ENCODE measurements around the gene GALNT1. TPM values are rescaled to one million over a fixed set of nuclear protein-coding genes. Genes with fewer than 3 reads are reported as not detected.

The GALNT1 gene
- total and polyA plus RNA-seq, 10 of the 15 experiments (the other 5 are each of a cell fraction or from before 2014, with no cell fraction given), result 8.0 to 53.7 (median 29.9) TPM

DNA sequence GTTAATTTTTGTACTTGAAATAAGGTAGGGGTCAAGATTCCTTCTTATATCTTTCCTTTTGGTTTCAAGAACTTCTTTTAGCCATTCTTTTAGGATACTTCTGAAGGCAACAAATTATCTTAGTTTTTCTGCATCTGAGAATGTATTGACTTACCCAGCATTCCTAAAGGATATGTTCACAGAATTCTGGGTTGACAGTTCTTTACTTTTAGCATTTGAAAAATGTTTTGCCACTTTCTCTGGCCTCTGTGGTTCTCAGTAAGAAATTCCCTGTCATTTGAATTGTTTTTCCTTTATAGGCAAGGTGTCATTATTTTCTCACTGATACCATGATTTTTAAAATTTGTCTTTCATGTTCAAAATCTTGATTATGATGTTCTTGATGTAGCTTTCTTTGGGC is 162.4 kb downstream of the GALNT1 start:
- intact Hi-C loops (cut with micrococcal nuclease; ENCODE audit: unreplicated experiment) (no loop called here), in situ Hi-C loops (cut with MboI) (no loop called here)
- ChIA-PET POLR2A (no interaction called here), CTCF (interaction anchor here (0.6 kb wide), 1 partner anchor 16 kb away, joined by 3 read pairs; no protein-coding TSS in a partner anchor), RAD21 (ENCODE audit: unreplicated experiment) (interaction anchor here (0.7 kb wide), 1 partner anchor 540 kb away, joined by 4 read pairs; no protein-coding TSS in a partner anchor), SMC1A (ENCODE audit: uncharacterized antibody, unreplicated experiment) (interaction anchor here (1.6 kb wide), 2 partner anchors 321 to 335 kb away, joined by 3 to 4 read pairs; no protein-coding TSS in a partner anchor)
- H2AFZ ChIP-seq (ENCODE audit: control insufficient read depth, low read depth, low read length), result no peak overlapping the region
- no peaks in the 10 kb centered on the region for H3K36me3 ChIP-seq (ENCODE audit: control insufficient read depth in 2 of 2, insufficient read depth in 2 of 2, low read length in 1 of 2)
- no peak overlapping the region for H3K27ac ChIP-seq (ENCODE audit: control insufficient read depth, insufficient read depth)
- no peak overlapping the region for H3K4me3 ChIP-seq
- no peaks in the 10 kb centered on the region for H3K4me1 ChIP-seq (ENCODE audit: control insufficient read depth, insufficient read depth, low read length)
- no peaks in the 10 kb centered on the region; the same call in 2 of the 3 replicates for H3K9me3 ChIP-seq (replicated peaks; ENCODE audit: control insufficient read depth, insufficient read depth, low read length)
- H3K4me2 ChIP-seq (ENCODE audit: control insufficient read depth, insufficient read depth), result no peak overlapping the region
- ATAC-seq (no peak), FAIRE-seq (no peak), DNase-seq (ENCODE audit: low read depth, low spot score) (no peak)
- no TSS peak for BruUV-seq (replicated peaks)
- H4K20me1 ChIP-seq (ENCODE audit: control insufficient read depth, insufficient read depth), result no peaks in the 10 kb centered on the region
- H3K9ac ChIP-seq (ENCODE audit: control insufficient read depth, insufficient read depth, low read length), result no peak overlapping the region
- H3K79me2 ChIP-seq (ENCODE audit: control insufficient read depth, insufficient read depth, low read length), result no peaks in the 10 kb centered on the region
- no peaks in the 10 kb centered on the region for H3K27me3 ChIP-seq (replicated peaks in 1 of 2; ENCODE audit: control insufficient read depth in 2 of 2, insufficient read depth in 2 of 2, low read length in 1 of 2)
- TF ChIP-seq MYC (IDR thresholded peaks at IDR 0.05; ENCODE audit: insufficient read depth, insufficient read length, insufficient replicate concordance, low read length, severe bottlenecking) (no peak), RCOR1 (conservative IDR thresholded peaks at IDR 0.05; ENCODE audit: low read depth, low read length) (no peak), BHLHE40 (IDR thresholded peaks at IDR 0.05; ENCODE audit: borderline replicate concordance in 1 of 2, low read depth in 2 of 2, low read length in 1 of 2) (no peak), FOXK2 (IDR thresholded peaks at IDR 0.05) (no peak), BMI1 (IDR thresholded peaks at IDR 0.05; ENCODE audit: borderline replicate concordance) (no peak)
- TF ChIP-seq, protein P1, sequence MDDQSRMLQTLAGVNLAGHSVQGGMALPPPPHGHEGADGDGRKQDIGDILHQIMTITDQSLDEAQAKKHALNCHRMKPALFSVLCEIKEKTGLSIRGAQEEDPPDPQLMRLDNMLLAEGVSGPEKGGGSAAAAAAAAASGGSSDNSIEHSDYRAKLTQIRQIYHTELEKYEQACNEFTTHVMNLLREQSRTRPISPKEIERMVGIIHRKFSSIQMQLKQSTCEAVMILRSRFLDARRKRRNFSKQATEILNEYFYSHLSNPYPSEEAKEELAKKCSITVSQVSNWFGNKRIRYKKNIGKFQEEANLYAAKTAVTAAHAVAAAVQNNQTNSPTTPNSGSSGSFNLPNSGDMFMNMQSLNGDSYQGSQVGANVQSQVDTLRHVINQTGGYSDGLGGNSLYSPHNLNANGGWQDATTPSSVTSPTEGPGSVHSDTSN (IDR thresholded peaks at IDR 0.05; ENCODE audit: insufficient replicate concordance, low read depth, low read length), result no peak
- TF ChIP-seq, protein P2, sequence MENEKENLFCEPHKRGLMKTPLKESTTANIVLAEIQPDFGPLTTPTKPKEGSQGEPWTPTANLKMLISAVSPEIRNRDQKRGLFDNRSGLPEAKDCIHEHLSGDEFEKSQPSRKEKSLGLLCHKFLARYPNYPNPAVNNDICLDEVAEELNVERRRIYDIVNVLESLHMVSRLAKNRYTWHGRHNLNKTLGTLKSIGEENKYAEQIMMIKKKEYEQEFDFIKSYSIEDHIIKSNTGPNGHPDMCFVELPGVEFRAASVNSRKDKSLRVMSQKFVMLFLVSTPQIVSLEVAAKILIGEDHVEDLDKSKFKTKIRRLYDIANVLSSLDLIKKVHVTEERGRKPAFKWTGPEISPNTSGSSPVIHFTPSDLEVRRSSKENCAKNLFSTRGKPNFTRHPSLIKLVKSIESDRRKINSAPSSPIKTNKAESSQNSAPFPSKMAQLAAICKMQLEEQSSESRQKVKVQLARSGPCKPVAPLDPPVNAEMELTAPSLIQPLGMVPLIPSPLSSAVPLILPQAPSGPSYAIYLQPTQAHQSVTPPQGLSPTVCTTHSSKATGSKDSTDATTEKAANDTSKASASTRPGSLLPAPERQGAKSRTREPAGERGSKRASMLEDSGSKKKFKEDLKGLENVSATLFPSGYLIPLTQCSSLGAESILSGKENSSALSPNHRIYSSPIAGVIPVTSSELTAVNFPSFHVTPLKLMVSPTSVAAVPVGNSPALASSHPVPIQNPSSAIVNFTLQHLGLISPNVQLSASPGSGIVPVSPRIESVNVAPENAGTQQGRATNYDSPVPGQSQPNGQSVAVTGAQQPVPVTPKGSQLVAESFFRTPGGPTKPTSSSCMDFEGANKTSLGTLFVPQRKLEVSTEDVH (IDR thresholded peaks at IDR 0.05; ENCODE audit: low read depth, partially characterized antibody), result no peak
- TF ChIP-seq, protein P3, sequence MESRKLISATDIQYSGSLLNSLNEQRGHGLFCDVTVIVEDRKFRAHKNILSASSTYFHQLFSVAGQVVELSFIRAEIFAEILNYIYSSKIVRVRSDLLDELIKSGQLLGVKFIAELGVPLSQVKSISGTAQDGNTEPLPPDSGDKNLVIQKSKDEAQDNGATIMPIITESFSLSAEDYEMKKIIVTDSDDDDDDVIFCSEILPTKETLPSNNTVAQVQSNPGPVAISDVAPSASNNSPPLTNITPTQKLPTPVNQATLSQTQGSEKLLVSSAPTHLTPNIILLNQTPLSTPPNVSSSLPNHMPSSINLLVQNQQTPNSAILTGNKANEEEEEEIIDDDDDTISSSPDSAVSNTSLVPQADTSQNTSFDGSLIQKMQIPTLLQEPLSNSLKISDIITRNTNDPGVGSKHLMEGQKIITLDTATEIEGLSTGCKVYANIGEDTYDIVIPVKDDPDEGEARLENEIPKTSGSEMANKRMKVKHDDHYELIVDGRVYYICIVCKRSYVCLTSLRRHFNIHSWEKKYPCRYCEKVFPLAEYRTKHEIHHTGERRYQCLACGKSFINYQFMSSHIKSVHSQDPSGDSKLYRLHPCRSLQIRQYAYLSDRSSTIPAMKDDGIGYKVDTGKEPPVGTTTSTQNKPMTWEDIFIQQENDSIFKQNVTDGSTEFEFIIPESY (IDR thresholded peaks at IDR 0.05), result no peak
- TF ChIP-seq, protein P4, sequence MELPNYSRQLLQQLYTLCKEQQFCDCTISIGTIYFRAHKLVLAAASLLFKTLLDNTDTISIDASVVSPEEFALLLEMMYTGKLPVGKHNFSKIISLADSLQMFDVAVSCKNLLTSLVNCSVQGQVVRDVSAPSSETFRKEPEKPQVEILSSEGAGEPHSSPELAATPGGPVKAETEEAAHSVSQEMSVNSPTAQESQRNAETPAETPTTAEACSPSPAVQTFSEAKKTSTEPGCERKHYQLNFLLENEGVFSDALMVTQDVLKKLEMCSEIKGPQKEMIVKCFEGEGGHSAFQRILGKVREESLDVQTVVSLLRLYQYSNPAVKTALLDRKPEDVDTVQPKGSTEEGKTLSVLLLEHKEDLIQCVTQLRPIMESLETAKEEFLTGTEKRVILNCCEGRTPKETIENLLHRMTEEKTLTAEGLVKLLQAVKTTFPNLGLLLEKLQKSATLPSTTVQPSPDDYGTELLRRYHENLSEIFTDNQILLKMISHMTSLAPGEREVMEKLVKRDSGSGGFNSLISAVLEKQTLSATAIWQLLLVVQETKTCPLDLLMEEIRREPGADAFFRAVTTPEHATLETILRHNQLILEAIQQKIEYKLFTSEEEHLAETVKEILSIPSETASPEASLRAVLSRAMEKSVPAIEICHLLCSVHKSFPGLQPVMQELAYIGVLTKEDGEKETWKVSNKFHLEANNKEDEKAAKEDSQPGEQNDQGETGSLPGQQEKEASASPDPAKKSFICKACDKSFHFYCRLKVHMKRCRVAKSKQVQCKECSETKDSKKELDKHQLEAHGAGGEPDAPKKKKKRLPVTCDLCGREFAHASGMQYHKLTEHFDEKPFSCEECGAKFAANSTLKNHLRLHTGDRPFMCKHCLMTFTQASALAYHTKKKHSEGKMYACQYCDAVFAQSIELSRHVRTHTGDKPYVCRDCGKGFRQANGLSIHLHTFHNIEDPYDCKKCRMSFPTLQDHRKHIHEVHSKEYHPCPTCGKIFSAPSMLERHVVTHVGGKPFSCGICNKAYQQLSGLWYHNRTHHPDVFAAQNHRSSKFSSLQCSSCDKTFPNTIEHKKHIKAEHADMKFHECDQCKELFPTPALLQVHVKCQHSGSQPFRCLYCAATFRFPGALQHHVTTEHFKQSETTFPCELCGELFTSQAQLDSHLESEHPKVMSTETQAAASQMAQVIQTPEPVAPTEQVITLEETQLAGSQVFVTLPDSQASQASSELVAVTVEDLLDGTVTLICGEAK (IDR thresholded peaks at IDR 0.05; ENCODE audit: borderline replicate concordance), result no peak
